RWPE2 (cell line): Measurements from ENCODE around the gene MAGEF1.
"Not testable (repeated sequence)": the region's sequence is repeated elsewhere in the genome, so short reads cannot be mapped to it uniquely, and the experiment has no call there.

Experiments
- ATAC-seq: fragments of 200-7000 bp; cut with Tn5 transposase; 3 replicates; pipeline ENCODE4 v1.9.1; 2021; ENCODE audit warnings: low read depth
- DNase-seq: peaks from one replicate; pipeline ENCODE4 v3.0.0-alpha.2; 2020; ENCODE audit warnings: low spot score
- H3K27ac ChIP-seq: fragments of 450-650 bp; 2 replicates; pipeline ENCODE4 v1.5.1; 2017; ENCODE audit warnings: mild to moderate bottlenecking; ENCODE audit not compliant: poor library complexity, severe bottlenecking
- H3K27me3 ChIP-seq: fragments of 250-450 bp; sonication (Bioruptor Pico); 2 replicates; pipeline ENCODE4 v1.5.1; 2021; ENCODE audit warnings: mild to moderate bottlenecking, moderate library complexity; ENCODE audit not compliant: insufficient read depth, poor library complexity, severe bottlenecking
- H3K36me3 ChIP-seq: fragments of 250-450 bp; sonication (Bioruptor Pico); 2 replicates; pipeline ENCODE4 v1.5.1; 2020; ENCODE audit warnings: low read depth, mild to moderate bottlenecking, moderate library complexity
- H3K4me1 ChIP-seq: fragments of 250-450 bp; sonication (Bioruptor Pico); 2 replicates; pipeline ENCODE4 v1.5.1; 2021; ENCODE audit warnings: mild to moderate bottlenecking, moderate library complexity; ENCODE audit not compliant: insufficient read depth, poor library complexity, severe bottlenecking
- H3K4me3 ChIP-seq: fragments of 250-450 bp; sonication (Bioruptor Pico); 2 replicates; pipeline ENCODE4 v1.5.1; 2021; ENCODE audit warnings: mild to moderate bottlenecking, moderate library complexity; ENCODE audit not compliant: severe bottlenecking
- H3K9me3 ChIP-seq: fragments of 250-450 bp; sonication (Bioruptor Pico); 2 replicates; pipeline ENCODE4 v1.5.1; 2021; ENCODE audit warnings: mild to moderate bottlenecking, moderate library complexity; ENCODE audit not compliant: severe bottlenecking
- TF ChIP-seq, protein P1 (sequence below): fragments of 450-650 bp; IDR thresholded peaks from one replicate; pipeline ENCODE4 v1.5.1; 2017; ENCODE audit warnings: mild to moderate bottlenecking, moderate library complexity; ENCODE audit not compliant: poor library complexity, severe bottlenecking

MAGEF1 gene

GRCh38 chr3:184731786-184732537 is 20.1 kb upstream of the MAGEF1 start:
- TF ChIP-seq, protein P1, sequence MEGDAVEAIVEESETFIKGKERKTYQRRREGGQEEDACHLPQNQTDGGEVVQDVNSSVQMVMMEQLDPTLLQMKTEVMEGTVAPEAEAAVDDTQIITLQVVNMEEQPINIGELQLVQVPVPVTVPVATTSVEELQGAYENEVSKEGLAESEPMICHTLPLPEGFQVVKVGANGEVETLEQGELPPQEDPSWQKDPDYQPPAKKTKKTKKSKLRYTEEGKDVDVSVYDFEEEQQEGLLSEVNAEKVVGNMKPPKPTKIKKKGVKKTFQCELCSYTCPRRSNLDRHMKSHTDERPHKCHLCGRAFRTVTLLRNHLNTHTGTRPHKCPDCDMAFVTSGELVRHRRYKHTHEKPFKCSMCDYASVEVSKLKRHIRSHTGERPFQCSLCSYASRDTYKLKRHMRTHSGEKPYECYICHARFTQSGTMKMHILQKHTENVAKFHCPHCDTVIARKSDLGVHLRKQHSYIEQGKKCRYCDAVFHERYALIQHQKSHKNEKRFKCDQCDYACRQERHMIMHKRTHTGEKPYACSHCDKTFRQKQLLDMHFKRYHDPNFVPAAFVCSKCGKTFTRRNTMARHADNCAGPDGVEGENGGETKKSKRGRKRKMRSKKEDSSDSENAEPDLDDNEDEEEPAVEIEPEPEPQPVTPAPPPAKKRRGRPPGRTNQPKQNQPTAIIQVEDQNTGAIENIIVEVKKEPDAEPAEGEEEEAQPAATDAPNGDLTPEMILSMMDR: no peak
- no peak for ATAC-seq
- no peaks in the 10 kb centered on the region for H3K36me3 ChIP-seq
- no peaks in the 10 kb centered on the region for H3K27me3 ChIP-seq
- no peak for DNase-seq
- H3K27ac ChIP-seq: no peak overlapping the region
- H3K4me1 ChIP-seq: no peaks in the 10 kb centered on the region
- no peak overlapping the region for H3K4me3 ChIP-seq
- no peaks in the 10 kb centered on the region for H3K9me3 ChIP-seq

GRCh38 chr3:184730924-184731323 is 19.1 kb upstream of the MAGEF1 start:
- TF ChIP-seq, protein P1: no peak
- no peak overlapping the region for H3K27ac ChIP-seq
- DNase-seq (no peak), ATAC-seq (no peak)
- no peaks in the 10 kb centered on the region for H3K9me3 ChIP-seq
- no peaks in the 10 kb centered on the region for H3K27me3 ChIP-seq
- H3K36me3 ChIP-seq: no peaks in the 10 kb centered on the region
- no peaks in the 10 kb centered on the region for H3K4me1 ChIP-seq
- no peak overlapping the region for H3K4me3 ChIP-seq

GRCh38 chr3:184729154-184729553 is 17.3 kb upstream of the MAGEF1 start:
- not testable (repeated sequence) for ATAC-seq, DNase-seq, H3K27me3 ChIP-seq, H3K27ac ChIP-seq, H3K4me1 ChIP-seq, H3K4me3 ChIP-seq, H3K36me3 ChIP-seq, H3K9me3 ChIP-seq

DNA sequence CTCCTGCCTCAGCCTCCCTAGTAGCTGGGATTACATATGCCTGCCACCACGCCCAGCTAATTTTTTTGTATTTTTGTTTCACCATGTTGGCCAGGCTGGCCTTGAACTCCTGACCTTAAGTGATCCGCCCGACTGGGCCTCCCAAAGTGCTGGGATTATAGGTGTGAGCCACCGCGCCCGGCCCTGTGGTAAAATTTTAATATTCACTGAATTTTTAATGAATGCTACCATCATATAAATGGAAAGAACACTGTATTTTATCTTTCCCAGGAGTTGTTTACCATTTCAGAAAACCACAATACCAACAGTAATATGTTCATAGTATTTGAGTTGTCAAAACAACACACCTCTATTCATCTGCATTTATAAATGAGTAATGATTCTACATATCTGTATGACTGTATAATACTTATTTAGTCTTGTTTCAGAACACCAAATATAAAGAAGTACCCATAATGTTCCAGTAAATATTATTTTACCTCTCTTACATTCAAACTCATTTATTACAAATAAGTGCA is 16.2 kb upstream of the MAGEF1 start:
- Histone ChIP-seq H3K4me1 (no peaks in the 10 kb centered on the region), H3K36me3 (no peaks in the 10 kb centered on the region), H3K27me3 (no peaks in the 10 kb centered on the region), H3K27ac (no peak overlapping the region), H3K4me3 (no peak overlapping the region), H3K9me3 (no peaks in the 10 kb centered on the region)
- DNase-seq (no peak), ATAC-seq (no peak)
- TF ChIP-seq, protein P1: no peak

- H3K27ac ChIP-seq: no peak overlapping the region
- no peak for DNase-seq
- no peak overlapping the region for H3K4me3 ChIP-seq
- no peaks in the 10 kb centered on the region for H3K4me1 ChIP-seq
- H3K9me3 ChIP-seq: no peaks in the 10 kb centered on the region
- TF ChIP-seq, protein P1: peak; percentile 67
- peak; percentile 81 for ATAC-seq
- H3K36me3 ChIP-seq: no peaks in the 10 kb centered on the region
- H3K27me3 ChIP-seq: no peaks in the 10 kb centered on the region
These were observed 15.6 kb upstream of the MAGEF1 start for GRCh38 chr3:184727357-184728009.
